ENCODE data around the gene SERPINF2. TPM values are rescaled to one million over a fixed set of nuclear protein-coding genes. Genes with fewer than 3 reads are reported as not detected.
A peak's percentile ranks its signal among the peaks of the same experiment; 100 is the strongest.

The SERPINF2 gene
- total RNA-seq, 1 experiment from 2014 or later = 59.9 TPM

DNA sequence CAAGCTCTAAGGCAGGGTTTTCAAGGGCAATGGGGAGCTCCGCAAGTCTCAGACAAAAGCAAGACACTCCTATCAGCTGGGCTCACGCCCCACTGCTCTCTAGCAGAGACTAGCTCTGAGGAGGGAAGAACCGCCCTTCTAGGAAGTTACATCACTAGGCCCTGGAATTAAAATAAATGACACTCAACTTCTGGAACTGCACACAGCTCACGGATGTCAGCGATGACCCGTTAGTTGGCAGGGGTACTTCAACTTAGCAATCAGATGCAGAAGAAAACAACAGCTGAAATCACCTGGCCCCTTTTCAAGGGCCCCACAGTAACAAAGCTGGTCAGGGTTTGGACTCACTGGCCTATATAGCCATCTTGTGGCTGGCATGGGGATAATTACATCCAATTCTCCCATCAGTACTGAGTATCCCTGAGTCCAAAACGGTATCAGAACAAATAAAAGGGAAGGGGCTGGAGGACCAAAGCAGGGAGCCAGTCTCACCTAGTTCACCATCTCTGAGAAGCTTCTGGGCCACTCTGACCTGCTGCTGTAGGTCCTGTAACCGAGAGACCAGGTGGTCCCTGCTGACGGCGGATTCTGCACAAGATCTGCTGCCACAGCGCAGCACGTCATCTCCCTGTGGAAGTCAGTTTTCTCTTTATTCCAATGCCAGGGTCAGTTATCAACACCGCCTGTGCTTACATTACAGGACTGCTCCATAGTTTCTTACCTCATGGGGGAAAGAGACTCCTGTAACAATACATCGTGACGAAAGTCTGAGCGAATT is 41.4 kb downstream of the SERPINF2 start:
- no peaks in the 10 kb centered on the region for H3K9me3 Mint-ChIP-seq (ENCODE audit: unreplicated experiment)
- ChIA-PET CTCF (interaction anchor here (0.5 to 2.7 kb wide), 20 partner anchors 14 to 134 kb away, joined by 3 to 40 read pairs (median 4); partner anchors contain the start of genes RILP, SERPINF1, SERPINF2 and TLCD2), POLR2A (interaction anchor here (0.9 to 2.6 kb wide), 3 partner anchors 13 to 67 kb away, joined by 3 to 16 read pairs (median 3); no protein-coding TSS in a partner anchor)
- H3K4me3 Mint-ChIP-seq (ENCODE audit: unreplicated experiment) = no peak overlapping the region
- H3K27me3 Mint-ChIP-seq (ENCODE audit: insufficient read depth, unreplicated experiment) = no peaks in the 10 kb centered on the region
- intact Hi-C loops (cut with micrococcal nuclease; ENCODE audit: unreplicated experiment) = loop anchor here (1.0 kb wide), 2 partner anchors 63 to 115 kb away; no protein-coding TSS in a partner anchor
- Histone ChIP-seq H3K4me1 (peaks cover 4% of the 10 kb centered on the region; the same call in 1 of the 2 replicates), H3K36me3 (ENCODE audit: control insufficient read depth, insufficient read depth, low read length) (peaks cover 2% of the 10 kb centered on the region), H3K4me3 (ENCODE audit: low read depth, low read length) (no peak overlapping the region), H3K9me3 (no peaks in the 10 kb centered on the region), H3K27me3 (replicated peaks; ENCODE audit: control insufficient read depth, insufficient read depth, low read length) (no peaks in the 10 kb centered on the region)
- peaks cover 59% of the 10 kb centered on the region for H3K36me3 Mint-ChIP-seq (ENCODE audit: insufficient read depth, unreplicated experiment)
- TF ChIP-seq, protein P1, sequence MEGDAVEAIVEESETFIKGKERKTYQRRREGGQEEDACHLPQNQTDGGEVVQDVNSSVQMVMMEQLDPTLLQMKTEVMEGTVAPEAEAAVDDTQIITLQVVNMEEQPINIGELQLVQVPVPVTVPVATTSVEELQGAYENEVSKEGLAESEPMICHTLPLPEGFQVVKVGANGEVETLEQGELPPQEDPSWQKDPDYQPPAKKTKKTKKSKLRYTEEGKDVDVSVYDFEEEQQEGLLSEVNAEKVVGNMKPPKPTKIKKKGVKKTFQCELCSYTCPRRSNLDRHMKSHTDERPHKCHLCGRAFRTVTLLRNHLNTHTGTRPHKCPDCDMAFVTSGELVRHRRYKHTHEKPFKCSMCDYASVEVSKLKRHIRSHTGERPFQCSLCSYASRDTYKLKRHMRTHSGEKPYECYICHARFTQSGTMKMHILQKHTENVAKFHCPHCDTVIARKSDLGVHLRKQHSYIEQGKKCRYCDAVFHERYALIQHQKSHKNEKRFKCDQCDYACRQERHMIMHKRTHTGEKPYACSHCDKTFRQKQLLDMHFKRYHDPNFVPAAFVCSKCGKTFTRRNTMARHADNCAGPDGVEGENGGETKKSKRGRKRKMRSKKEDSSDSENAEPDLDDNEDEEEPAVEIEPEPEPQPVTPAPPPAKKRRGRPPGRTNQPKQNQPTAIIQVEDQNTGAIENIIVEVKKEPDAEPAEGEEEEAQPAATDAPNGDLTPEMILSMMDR (IDR thresholded peaks at IDR 0.05; ENCODE audit: insufficient read depth in 1 of 2, low read depth in 1 of 2, low read length in 1 of 2, severe bottlenecking in 1 of 2, unreplicated experiment in 1 of 2) = peak; percentile 82 to 90
- H3K27ac Mint-ChIP-seq (ENCODE audit: unreplicated experiment) = peak overlapping the region; percentile 44
- H3K4me1 Mint-ChIP-seq (ENCODE audit: low read depth, unreplicated experiment) = no peaks in the 10 kb centered on the region
- peak in 1 of 2 experiments; percentile 62 for DNase-seq
- no TSS peak for BruUV-seq (replicated peaks)

DNA sequence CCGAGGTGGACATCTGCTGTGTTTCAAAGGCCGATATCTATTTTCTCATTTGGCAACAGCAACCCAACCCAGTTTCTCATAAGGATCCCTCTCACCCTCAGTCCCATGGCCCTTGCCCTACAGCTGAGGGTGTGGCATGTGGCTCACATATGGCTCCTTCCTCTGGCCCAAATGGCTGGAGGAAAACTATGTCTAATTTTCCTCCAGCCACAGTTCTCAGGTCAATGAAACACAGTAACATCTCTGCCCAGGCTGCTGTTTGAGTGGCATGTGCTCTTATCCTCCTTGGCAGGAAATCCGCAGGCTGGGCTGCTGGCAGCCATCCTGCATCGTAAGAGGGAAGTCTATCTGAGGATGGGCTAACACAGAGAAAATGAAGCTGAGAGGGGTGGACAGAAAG is 43.3 kb downstream of the SERPINF2 start:
- no peaks in the 10 kb centered on the region for H3K27me3 Mint-ChIP-seq (ENCODE audit: insufficient read depth, unreplicated experiment)
- CTCF ChIA-PET = interaction anchor here (0.6 kb wide), 1 partner anchor 24 kb away, joined by 3 read pairs; no protein-coding TSS in a partner anchor
- no peak overlapping the region for H3K4me3 ChIP-seq (ENCODE audit: low read depth, low read length)
- POLR2A ChIA-PET = interaction anchor here (0.6 to 0.7 kb wide), 2 partner anchors 15 to 72 kb away, joined by 3 to 6 read pairs; no protein-coding TSS in a partner anchor
- no peak overlapping the region for H3K27ac Mint-ChIP-seq (ENCODE audit: unreplicated experiment)
- H3K4me1 ChIP-seq = peaks cover 4% of the 10 kb centered on the region; the same call in 1 of the 2 replicates
- no TSS peak for BruUV-seq (replicated peaks)
- peaks cover 2% of the 10 kb centered on the region; the same call in 1 of the 2 replicates for H3K36me3 ChIP-seq (ENCODE audit: control insufficient read depth, insufficient read depth, low read length)
- no peaks in the 10 kb centered on the region for H3K9me3 Mint-ChIP-seq (ENCODE audit: unreplicated experiment)
- no peaks in the 10 kb centered on the region for H3K4me1 Mint-ChIP-seq (ENCODE audit: low read depth, unreplicated experiment)
- H3K27me3 ChIP-seq (replicated peaks; ENCODE audit: control insufficient read depth, insufficient read depth, low read length) = no peaks in the 10 kb centered on the region
- intact Hi-C loops (cut with micrococcal nuclease; ENCODE audit: unreplicated experiment) = no loop called here
- H3K4me3 Mint-ChIP-seq (ENCODE audit: unreplicated experiment) = no peak overlapping the region
- peaks cover 52% of the 10 kb centered on the region for H3K36me3 Mint-ChIP-seq (ENCODE audit: insufficient read depth, unreplicated experiment)
- TF ChIP-seq, protein P1 (IDR thresholded peaks at IDR 0.05; ENCODE audit: insufficient read depth in 1 of 2, low read depth in 1 of 2, low read length in 1 of 2, severe bottlenecking in 1 of 2, unreplicated experiment in 1 of 2) = no peak
- H3K9me3 ChIP-seq = no peaks in the 10 kb centered on the region
- no peak for DNase-seq

DNA sequence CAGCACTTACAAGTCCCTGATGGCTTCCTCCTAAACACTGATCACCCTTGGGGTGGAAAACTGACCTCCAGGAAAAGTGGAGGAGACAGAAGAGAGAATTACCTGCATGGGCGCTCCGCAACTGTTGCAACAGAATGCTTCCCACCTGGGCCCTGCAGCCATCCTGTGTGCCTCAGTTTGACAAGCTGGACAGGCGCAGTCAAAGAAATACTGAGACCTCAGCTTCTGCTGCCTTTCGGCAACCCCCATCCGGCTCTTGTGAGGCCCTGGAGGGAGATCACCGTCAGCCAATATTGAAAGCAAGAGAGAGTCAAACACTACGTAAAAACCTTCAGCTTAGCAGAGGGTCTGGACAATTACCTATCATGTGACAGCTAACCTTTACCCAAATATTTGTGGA is 44.0 kb downstream of the SERPINF2 start:
- Mint-ChIP-seq H3K36me3 (ENCODE audit: insufficient read depth, unreplicated experiment) (peaks cover 52% of the 10 kb centered on the region), H3K9me3 (ENCODE audit: unreplicated experiment) (no peaks in the 10 kb centered on the region), H3K27ac (ENCODE audit: unreplicated experiment) (peak overlapping the region; percentile 10), H3K4me3 (ENCODE audit: unreplicated experiment) (no peak overlapping the region), H3K27me3 (ENCODE audit: insufficient read depth, unreplicated experiment) (no peaks in the 10 kb centered on the region), H3K4me1 (ENCODE audit: low read depth, unreplicated experiment) (no peaks in the 10 kb centered on the region)
- Histone ChIP-seq H3K36me3 (ENCODE audit: control insufficient read depth, insufficient read depth, low read length) (peaks cover 2% of the 10 kb centered on the region; the same call in 1 of the 2 replicates), H3K27me3 (replicated peaks; ENCODE audit: control insufficient read depth, insufficient read depth, low read length) (no peaks in the 10 kb centered on the region), H3K9me3 (no peaks in the 10 kb centered on the region), H3K4me3 (ENCODE audit: low read depth, low read length) (no peak overlapping the region), H3K4me1 (peaks cover 4% of the 10 kb centered on the region; the same call in 1 of the 2 replicates)
- no peak for DNase-seq
- TF ChIP-seq, protein P1 (IDR thresholded peaks at IDR 0.05; ENCODE audit: insufficient read depth in 1 of 2, low read depth in 1 of 2, low read length in 1 of 2, severe bottlenecking in 1 of 2, unreplicated experiment in 1 of 2) = no peak
- BruUV-seq (replicated peaks) = no TSS peak
- ChIA-PET POLR2A (no interaction called here), CTCF (interaction anchor here (0.7 kb wide), 1 partner anchor 157 kb away, joined by 3 read pairs; no protein-coding TSS in a partner anchor)
- intact Hi-C loops (cut with micrococcal nuclease; ENCODE audit: unreplicated experiment) = no loop called here
